ENCODE data around the gene CDK6.

DNA sequence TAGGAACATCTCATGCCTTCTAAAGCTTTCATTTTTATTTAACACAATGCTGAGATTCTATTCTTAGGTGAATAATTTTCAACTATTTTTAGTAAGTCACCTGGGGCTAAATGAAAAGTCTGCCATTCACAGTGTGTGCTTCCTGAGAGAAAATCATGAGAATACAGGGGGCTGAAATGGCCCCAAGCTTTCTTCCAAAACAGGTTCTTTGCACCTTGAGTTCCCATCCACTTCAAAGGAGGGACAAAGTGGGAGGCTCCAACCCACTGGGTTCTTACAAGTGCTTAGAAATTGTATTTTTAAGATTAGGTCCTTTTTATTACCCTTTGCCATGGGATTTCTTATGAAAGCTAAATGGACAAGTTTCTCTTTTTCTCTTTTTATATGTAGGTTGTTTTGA, 224.6 kb downstream of the CDK6 start:
- TF ChIP-seq, protein P1, sequence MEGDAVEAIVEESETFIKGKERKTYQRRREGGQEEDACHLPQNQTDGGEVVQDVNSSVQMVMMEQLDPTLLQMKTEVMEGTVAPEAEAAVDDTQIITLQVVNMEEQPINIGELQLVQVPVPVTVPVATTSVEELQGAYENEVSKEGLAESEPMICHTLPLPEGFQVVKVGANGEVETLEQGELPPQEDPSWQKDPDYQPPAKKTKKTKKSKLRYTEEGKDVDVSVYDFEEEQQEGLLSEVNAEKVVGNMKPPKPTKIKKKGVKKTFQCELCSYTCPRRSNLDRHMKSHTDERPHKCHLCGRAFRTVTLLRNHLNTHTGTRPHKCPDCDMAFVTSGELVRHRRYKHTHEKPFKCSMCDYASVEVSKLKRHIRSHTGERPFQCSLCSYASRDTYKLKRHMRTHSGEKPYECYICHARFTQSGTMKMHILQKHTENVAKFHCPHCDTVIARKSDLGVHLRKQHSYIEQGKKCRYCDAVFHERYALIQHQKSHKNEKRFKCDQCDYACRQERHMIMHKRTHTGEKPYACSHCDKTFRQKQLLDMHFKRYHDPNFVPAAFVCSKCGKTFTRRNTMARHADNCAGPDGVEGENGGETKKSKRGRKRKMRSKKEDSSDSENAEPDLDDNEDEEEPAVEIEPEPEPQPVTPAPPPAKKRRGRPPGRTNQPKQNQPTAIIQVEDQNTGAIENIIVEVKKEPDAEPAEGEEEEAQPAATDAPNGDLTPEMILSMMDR (IDR thresholded peaks at IDR 0.05), result no peak
- TF ChIP-seq POLR2A (IDR thresholded peaks at IDR 0.05) (no peak), POLR2AphosphoS5 (IDR thresholded peaks at IDR 0.05) (no peak), EP300 (IDR thresholded peaks at IDR 0.05) (no peak)

Data from gastroesophageal sphincter (tissue), 3 donors.